GM21786 (cell line): ENCODE measurements around the gene PSEN1.

ENCODE experiments used
- ATAC-seq: cut with Tn5 transposase; IDR thresholded peaks from one replicate; pipeline ENCODE4 v1.9.1; 2021; ENCODE audit not compliant: unreplicated experiment

Gene PSEN1

GRCh38 chr14:73238424-73238852, 102.1 kb downstream of the PSEN1 start:
- no peak for ATAC-seq

- ATAC-seq = no peak
These were observed 102.6 kb downstream of the PSEN1 start for GRCh38 chr14:73238941-73239340.

- ATAC-seq = no peak
These were observed 103.3 kb downstream of the PSEN1 start for GRCh38 chr14:73239393-73240241.

GRCh38 chr14:73240816-73241480, 104.6 kb downstream of the PSEN1 start:
- no peak for ATAC-seq

GRCh38 chr14:73241481-73242165, 105.3 kb downstream of the PSEN1 start:
- no peak for ATAC-seq

GRCh38 chr14:73242357-73242901, 106.1 kb downstream of the PSEN1 start:
- ATAC-seq = no peak

- ATAC-seq = no peak
These were observed 107.0 kb downstream of the PSEN1 start for GRCh38 chr14:73243341-73243740.

- ATAC-seq = no peak
These were observed 107.4 kb downstream of the PSEN1 start for GRCh38 chr14:73243748-73244147.

GRCh38 chr14:73244541-73245290, 108.4 kb downstream of the PSEN1 start:
- no peak for ATAC-seq

GRCh38 chr14:73245480-73246325, 109.4 kb downstream of the PSEN1 start:
- peak; percentile 38 for ATAC-seq

- ATAC-seq = no peak
These were observed 110.3 kb downstream of the PSEN1 start for GRCh38 chr14:73246387-73247150.

GRCh38 chr14:73248108-73248868, 112.0 kb downstream of the PSEN1 start:
- peak; percentile 54 for ATAC-seq

- no peak for ATAC-seq
These were observed 112.8 kb downstream of the PSEN1 start for GRCh38 chr14:73249108-73249507.

GRCh38 chr14:73249564-73250316, 113.4 kb downstream of the PSEN1 start:
- no peak for ATAC-seq

- ATAC-seq = no peak
These were observed 114.0 kb downstream of the PSEN1 start for GRCh38 chr14:73250317-73250713.

- ATAC-seq = no peak
These were observed 114.6 kb downstream of the PSEN1 start for GRCh38 chr14:73250781-73251500.
